Stimulated activated CD4-positive, alpha-beta T cell treated with anti-CD3 and anti-CD28 coated beads, Interleukin-15, amount 100 ng/mL, for 48 hours (primary cell): Measurements from ENCODE around the gene ZNF358.
"Not testable (repeated sequence)": the region's sequence is repeated elsewhere in the genome, so short reads cannot be mapped to it uniquely, and the experiment has no call there.

Experiments
- DNase-seq, 2 donors: peaks; one replicate each; pipeline ENCODE4 v3.0.0-alpha.2; 2020; ENCODE audit warnings: low read depth in 2 of 2

The ZNF358 gene

GRCh38 chr19:7535998-7536695 is 20.2 kb downstream of the ZNF358 start:
- no peak for DNase-seq

GRCh38 chr19:7538990-7539389 is 23.1 kb downstream of the ZNF358 start:
- not testable (repeated sequence) for DNase-seq

GRCh38 chr19:7539827-7540425 is 24.0 kb downstream of the ZNF358 start:
- DNase-seq = no peak

- peak; percentile 26 to 39 for DNase-seq
Observed at GRCh38 chr19:7540761-7541474, 25.0 kb downstream of the ZNF358 start.

GRCh38 chr19:7541475-7541824 is 25.5 kb downstream of the ZNF358 start:
- DNase-seq = no peak

GRCh38 chr19:7541828-7542443 is 26.0 kb downstream of the ZNF358 start:
- DNase-seq = no peak

- no peak for DNase-seq
Observed at GRCh38 chr19:7542556-7543348, 26.8 kb downstream of the ZNF358 start.

GRCh38 chr19:7544626-7545025 is 28.7 kb downstream of the ZNF358 start:
- no peak for DNase-seq

GRCh38 chr19:7545300-7545699 is 29.4 kb downstream of the ZNF358 start:
- no peak for DNase-seq

- DNase-seq = no peak
Observed at GRCh38 chr19:7545904-7546303, 30.0 kb downstream of the ZNF358 start.

GRCh38 chr19:7547159-7547558 is 31.3 kb downstream of the ZNF358 start:
- DNase-seq = no peak

- no peak for DNase-seq
Observed at GRCh38 chr19:7549429-7550148, 33.7 kb downstream of the ZNF358 start.

- DNase-seq = no peak
Observed at GRCh38 chr19:7550169-7550770, 34.4 kb downstream of the ZNF358 start.

GRCh38 chr19:7550987-7551761 is 35.3 kb downstream of the ZNF358 start:
- DNase-seq = peak; percentile 26 to 27

- DNase-seq = no peak
Observed at GRCh38 chr19:7552781-7553180, 36.9 kb downstream of the ZNF358 start.

- no peak for DNase-seq
Observed at GRCh38 chr19:7554565-7554964, 38.7 kb downstream of the ZNF358 start.

GRCh38 chr19:7554990-7555864 is 39.3 kb downstream of the ZNF358 start:
- DNase-seq = peak; percentile 25 to 27

GRCh38 chr19:7556696-7557315 is 40.9 kb downstream of the ZNF358 start:
- DNase-seq = no peak
